ENCODE data around the gene SMIM1. TPM values are rescaled to one million over a fixed set of nuclear protein-coding genes. Genes with fewer than 3 reads are reported as not detected.

The SMIM1 gene
- total and polyA plus RNA-seq, 2 donors (not counting 1 experiment from before 2014, with no cell fraction given), result 2.0 TPM; not detected in 1

GRCh38 chr1:3819771-3820200 lies 47.2 kb downstream of the SMIM1 start:
- no peak for TF ChIP-seq EZH2 (IDR thresholded peaks at IDR 0.05; ENCODE audit: low read length, missing control alignments)
- TF ChIP-seq CTCF (conservative IDR thresholded peaks at IDR 0.05 in 1 of 2, IDR thresholded peaks at IDR 0.05 in 1 of 2; ENCODE audit: low read depth in 1 of 2, low read length in 2 of 2), result no peak
- no peaks in the 10 kb centered on the region for H3K4me1 ChIP-seq (ENCODE audit: control insufficient read depth, extremely low read depth, insufficient read depth, low read length)
- H4K20me1 ChIP-seq (ENCODE audit: control insufficient read depth, extremely low read depth, insufficient read depth, low read length), result no peaks in the 10 kb centered on the region
- H3K4me3 ChIP-seq (replicated peaks in 1 of 4; ENCODE audit: control extremely low read depth in 1 of 4, insufficient read depth in 1 of 4, low read depth in 3 of 4, low read length in 4 of 4), result no peak overlapping the region
- H3K79me2 ChIP-seq (ENCODE audit: control insufficient read depth, insufficient read depth, low read length), result no peaks in the 10 kb centered on the region
- H2AFZ ChIP-seq (ENCODE audit: low read length), result no peak overlapping the region
- no peak overlapping the region for H3K4me2 ChIP-seq (ENCODE audit: extremely low read depth, insufficient read depth, low read length)
- H3K9me3 ChIP-seq (ENCODE audit: control insufficient read depth, insufficient read depth, low read depth, low read length), result no peaks in the 10 kb centered on the region
- no peak overlapping the region for H3K9ac ChIP-seq (ENCODE audit: insufficient read depth, low read length)
- no peak for DNase-seq (ENCODE audit: low read depth in 2 of 2)
- H3K36me3 ChIP-seq (ENCODE audit: control insufficient read depth, insufficient read depth, low read length), result peaks cover 8% of the 10 kb centered on the region
- no peak overlapping the region for H3K27ac ChIP-seq (ENCODE audit: insufficient read depth, low read length)
- no peaks in the 10 kb centered on the region for H3K27me3 ChIP-seq (ENCODE audit: control insufficient read depth, insufficient read depth, low read length)

- no peaks in the 10 kb centered on the region for H3K27me3 ChIP-seq (ENCODE audit: control insufficient read depth, insufficient read depth, low read length)
- no peaks in the 10 kb centered on the region for H4K20me1 ChIP-seq (ENCODE audit: control insufficient read depth, extremely low read depth, insufficient read depth, low read length)
- H3K79me2 ChIP-seq (ENCODE audit: control insufficient read depth, insufficient read depth, low read length), result no peaks in the 10 kb centered on the region
- no peak overlapping the region for H3K4me3 ChIP-seq (replicated peaks in 1 of 4; ENCODE audit: control extremely low read depth in 1 of 4, insufficient read depth in 1 of 4, low read depth in 3 of 4, low read length in 4 of 4)
- no peak overlapping the region for H3K27ac ChIP-seq (ENCODE audit: insufficient read depth, low read length)
- H3K36me3 ChIP-seq (ENCODE audit: control insufficient read depth, insufficient read depth, low read length), result peaks cover 8% of the 10 kb centered on the region
- TF ChIP-seq CTCF (conservative IDR thresholded peaks at IDR 0.05 in 1 of 2, IDR thresholded peaks at IDR 0.05 in 1 of 2; ENCODE audit: low read depth in 1 of 2, low read length in 2 of 2) (no peak), EZH2 (IDR thresholded peaks at IDR 0.05; ENCODE audit: low read length, missing control alignments) (no peak)
- DNase-seq (ENCODE audit: low read depth in 2 of 2), result no peak
- no peak overlapping the region for H3K4me2 ChIP-seq (ENCODE audit: extremely low read depth, insufficient read depth, low read length)
- H3K4me1 ChIP-seq (ENCODE audit: control insufficient read depth, extremely low read depth, insufficient read depth, low read length), result no peaks in the 10 kb centered on the region
- no peak overlapping the region for H2AFZ ChIP-seq (ENCODE audit: low read length)
- no peaks in the 10 kb centered on the region for H3K9me3 ChIP-seq (ENCODE audit: control insufficient read depth, insufficient read depth, low read depth, low read length)
- H3K9ac ChIP-seq (ENCODE audit: insufficient read depth, low read length), result no peak overlapping the region
Observed at GRCh38 chr1:3820316-3820715, 47.8 kb downstream of the SMIM1 start.

GRCh38 chr1:3821004-3821403 lies 48.5 kb downstream of the SMIM1 start:
- Histone ChIP-seq H3K9ac (ENCODE audit: insufficient read depth, low read length) (no peak overlapping the region), H3K9me3 (ENCODE audit: control insufficient read depth, insufficient read depth, low read depth, low read length) (no peaks in the 10 kb centered on the region), H3K4me2 (ENCODE audit: extremely low read depth, insufficient read depth, low read length) (no peak overlapping the region), H3K4me3 (replicated peaks in 1 of 4; ENCODE audit: control extremely low read depth in 1 of 4, insufficient read depth in 1 of 4, low read depth in 3 of 4, low read length in 4 of 4) (no peak overlapping the region), H3K27me3 (ENCODE audit: control insufficient read depth, insufficient read depth, low read length) (no peaks in the 10 kb centered on the region), H2AFZ (ENCODE audit: low read length) (no peak overlapping the region), H3K79me2 (ENCODE audit: control insufficient read depth, insufficient read depth, low read length) (no peaks in the 10 kb centered on the region), H3K36me3 (ENCODE audit: control insufficient read depth, insufficient read depth, low read length) (peaks cover 8% of the 10 kb centered on the region), H3K27ac (ENCODE audit: insufficient read depth, low read length) (no peak overlapping the region), H3K4me1 (ENCODE audit: control insufficient read depth, extremely low read depth, insufficient read depth, low read length) (no peaks in the 10 kb centered on the region), H4K20me1 (ENCODE audit: control insufficient read depth, extremely low read depth, insufficient read depth, low read length) (no peaks in the 10 kb centered on the region)
- DNase-seq (ENCODE audit: low read depth in 2 of 2), result no peak
- TF ChIP-seq EZH2 (IDR thresholded peaks at IDR 0.05; ENCODE audit: low read length, missing control alignments) (no peak), CTCF (conservative IDR thresholded peaks at IDR 0.05 in 1 of 2, IDR thresholded peaks at IDR 0.05 in 1 of 2; ENCODE audit: low read depth in 1 of 2, low read length in 2 of 2) (no peak)

All from fibroblast of lung (primary cell).